Right atrium auricular region (tissue), 2 donors: ENCODE data around the gene PDE2A. TPM values are rescaled to one million over a fixed set of nuclear protein-coding genes. Genes with fewer than 3 reads are reported as not detected.

Experiments
- DNase-seq: peaks from one replicate; pipeline ENCODE4 v3.0.0-alpha.2; 2019; ENCODE audit warnings: low spot score
- H3K27ac ChIP-seq, 2 donors: fragments of 200-600 bp; sonication (generic); 1 replicate in 1 of 2; 2 replicates in 1 of 2; pipeline ENCODE4 v1.5.1; 2016 to 2019
- H3K27me3 ChIP-seq, 2 donors: fragments of 200-600 bp; sonication (generic); one replicate each; pipeline versions ENCODE4 v1.5.1 to v1.6.0; 2017 to 2019
- H3K36me3 ChIP-seq: fragments of 200-600 bp; sonication (generic); one replicate; pipeline ENCODE4 v1.5.1; 2016
- H3K4me1 ChIP-seq, 2 donors: fragments of 200-600 bp; sonication (generic); one replicate each; pipeline versions ENCODE4 v1.5.1 to v1.6.0; 2017 to 2019
- H3K4me3 ChIP-seq, 2 donors: fragments of 200-600 bp; sonication (generic); 1 replicate in 1 of 2; 2 replicates in 1 of 2; pipeline ENCODE4 v1.5.1; 2017 to 2019; ENCODE audit warnings: mild to moderate bottlenecking in 1 of 2, moderate library complexity in 1 of 2
- H3K9me3 ChIP-seq, 2 donors: fragments of 200-600 bp; sonication (generic); one replicate each; pipeline ENCODE4 v1.5.1; 2019
- total RNA-seq, 2 donors: library from RNA; depleted of rRNA; stranded (reverse); fragments of >200 nt; gene quantifications; one replicate each; pipeline ENCODE4 v1.1.0, GENCODE V29; 2016
- TF ChIP-seq, protein P1 (sequence below), 2 donors: fragments of 200-600 bp; sonication (generic); IDR thresholded peaks; one replicate each; pipeline ENCODE4 v1.5.1; 2019; ENCODE audit warnings: antibody characterized with exemption in 2 of 2

Gene PDE2A
- total RNA-seq, 2 donors from 2014 or later: 23.1 to 34.2 TPM

DNA sequence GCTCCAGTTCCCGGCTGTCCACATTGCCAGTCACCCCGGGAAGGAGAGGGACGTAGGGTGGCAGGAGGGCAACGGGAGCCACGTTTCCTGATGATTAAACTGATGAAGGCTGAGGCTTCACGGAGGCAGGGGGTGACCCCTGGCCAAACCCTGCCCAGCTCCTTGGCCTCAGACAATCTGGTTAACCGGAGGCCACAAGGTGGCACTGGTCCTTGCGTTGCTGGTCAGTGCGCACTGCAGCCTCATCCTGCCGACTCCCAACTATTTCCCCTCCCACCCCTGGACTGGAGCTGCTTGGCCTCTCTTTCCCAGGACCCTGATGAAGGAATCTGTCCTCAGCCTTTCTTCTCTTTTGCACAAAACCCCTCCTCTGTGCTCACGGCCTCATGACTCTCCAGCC, 75.3 kb downstream of the PDE2A start:
- Histone ChIP-seq H3K27me3 (no peaks in the 10 kb centered on the region), H3K4me3 (no peak overlapping the region), H3K9me3 (no peaks in the 10 kb centered on the region), H3K4me1 (peaks cover 0 to 7% of the 10 kb centered on the region in 2 donors), H3K27ac (no peak overlapping the region), H3K36me3 (no peaks in the 10 kb centered on the region)
- peak; percentile 71 for DNase-seq
- TF ChIP-seq, protein P1, sequence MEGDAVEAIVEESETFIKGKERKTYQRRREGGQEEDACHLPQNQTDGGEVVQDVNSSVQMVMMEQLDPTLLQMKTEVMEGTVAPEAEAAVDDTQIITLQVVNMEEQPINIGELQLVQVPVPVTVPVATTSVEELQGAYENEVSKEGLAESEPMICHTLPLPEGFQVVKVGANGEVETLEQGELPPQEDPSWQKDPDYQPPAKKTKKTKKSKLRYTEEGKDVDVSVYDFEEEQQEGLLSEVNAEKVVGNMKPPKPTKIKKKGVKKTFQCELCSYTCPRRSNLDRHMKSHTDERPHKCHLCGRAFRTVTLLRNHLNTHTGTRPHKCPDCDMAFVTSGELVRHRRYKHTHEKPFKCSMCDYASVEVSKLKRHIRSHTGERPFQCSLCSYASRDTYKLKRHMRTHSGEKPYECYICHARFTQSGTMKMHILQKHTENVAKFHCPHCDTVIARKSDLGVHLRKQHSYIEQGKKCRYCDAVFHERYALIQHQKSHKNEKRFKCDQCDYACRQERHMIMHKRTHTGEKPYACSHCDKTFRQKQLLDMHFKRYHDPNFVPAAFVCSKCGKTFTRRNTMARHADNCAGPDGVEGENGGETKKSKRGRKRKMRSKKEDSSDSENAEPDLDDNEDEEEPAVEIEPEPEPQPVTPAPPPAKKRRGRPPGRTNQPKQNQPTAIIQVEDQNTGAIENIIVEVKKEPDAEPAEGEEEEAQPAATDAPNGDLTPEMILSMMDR (IDR thresholded peaks at IDR 0.05): peak; percentile 31 to 77

DNA sequence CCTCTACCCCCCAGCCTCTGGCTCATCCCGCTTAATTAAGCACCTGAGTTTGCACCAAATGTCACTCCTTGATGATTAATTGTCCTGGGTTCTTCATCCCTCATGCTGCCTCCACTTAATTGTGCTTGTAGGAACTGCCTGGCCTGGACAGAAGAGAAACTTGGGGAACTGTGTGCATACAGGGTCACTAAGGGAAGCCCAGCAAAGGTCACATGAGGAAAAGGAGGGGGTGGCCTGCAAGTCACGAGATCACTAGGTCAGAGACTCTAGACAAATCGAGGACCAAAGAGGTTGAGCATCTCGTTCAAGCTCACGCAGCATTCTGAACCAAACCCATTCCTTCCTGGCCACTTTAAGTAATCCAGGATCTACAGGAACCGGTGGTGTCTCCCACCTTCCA, 75.8 kb downstream of the PDE2A start:
- TF ChIP-seq, protein P1 (IDR thresholded peaks at IDR 0.05): no peak
- Histone ChIP-seq H3K9me3 (no peaks in the 10 kb centered on the region), H3K27me3 (no peaks in the 10 kb centered on the region), H3K4me1 (peaks cover 0 to 7% of the 10 kb centered on the region in 2 donors), H3K4me3 (no peak overlapping the region), H3K36me3 (no peaks in the 10 kb centered on the region), H3K27ac (no peak overlapping the region)
- DNase-seq: no peak

DNA sequence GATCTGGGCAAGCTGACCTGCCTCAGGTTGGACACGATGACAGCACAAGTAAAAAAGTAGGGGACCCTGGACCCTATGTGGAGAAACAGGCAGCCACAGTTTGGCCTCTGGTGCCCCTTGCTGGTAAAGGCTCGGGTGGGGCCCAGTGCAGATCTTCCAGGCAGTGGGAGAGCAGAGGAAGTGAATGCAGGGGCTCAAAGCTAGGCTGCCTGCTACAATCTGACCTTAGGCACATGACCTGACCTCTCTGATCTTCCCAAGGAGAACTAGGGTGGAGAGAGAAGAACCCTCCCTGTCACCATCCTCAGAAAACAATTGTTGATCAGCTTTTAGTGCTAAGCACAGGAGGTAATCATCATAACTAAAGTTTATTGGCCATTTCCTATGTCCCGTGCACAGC, 76.5 kb downstream of the PDE2A start:
- no peak overlapping the region for H3K27ac ChIP-seq
- no peaks in the 10 kb centered on the region for H3K27me3 ChIP-seq
- peaks cover 0 to 7% of the 10 kb centered on the region in 2 donors for H3K4me1 ChIP-seq
- TF ChIP-seq, protein P1 (IDR thresholded peaks at IDR 0.05): no peak
- DNase-seq: no peak
- H3K36me3 ChIP-seq: no peaks in the 10 kb centered on the region
- no peaks in the 10 kb centered on the region for H3K9me3 ChIP-seq
- no peak overlapping the region for H3K4me3 ChIP-seq

DNA sequence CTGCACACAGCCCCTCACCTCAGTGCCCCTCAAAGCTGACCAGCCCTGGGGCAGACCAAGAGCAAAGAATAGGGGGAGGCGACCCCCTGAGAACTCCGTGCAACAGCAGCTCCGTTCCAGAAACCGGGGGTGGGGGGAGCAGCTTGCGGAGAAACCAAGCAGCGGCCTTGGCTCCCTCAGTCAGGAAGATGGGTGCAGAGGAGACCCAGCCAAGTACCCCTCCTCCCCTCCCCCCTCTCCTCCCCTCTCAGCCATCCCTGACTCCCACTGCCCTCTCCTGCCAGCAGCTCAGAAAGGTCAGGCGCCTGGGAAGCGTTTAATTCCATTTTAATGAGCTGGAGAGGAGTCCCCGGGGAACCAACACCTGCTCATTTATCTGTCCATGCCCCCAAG, 78.9 kb downstream of the PDE2A start:
- no peak overlapping the region for H3K27ac ChIP-seq
- H3K9me3 ChIP-seq: no peaks in the 10 kb centered on the region
- H3K4me3 ChIP-seq: no peak overlapping the region
- H3K36me3 ChIP-seq: no peaks in the 10 kb centered on the region
- TF ChIP-seq, protein P1 (IDR thresholded peaks at IDR 0.05): no peak
- no peaks in the 10 kb centered on the region for H3K27me3 ChIP-seq
- DNase-seq: no peak
- peaks cover 0 to 10% of the 10 kb centered on the region in 2 donors for H3K4me1 ChIP-seq

DNA sequence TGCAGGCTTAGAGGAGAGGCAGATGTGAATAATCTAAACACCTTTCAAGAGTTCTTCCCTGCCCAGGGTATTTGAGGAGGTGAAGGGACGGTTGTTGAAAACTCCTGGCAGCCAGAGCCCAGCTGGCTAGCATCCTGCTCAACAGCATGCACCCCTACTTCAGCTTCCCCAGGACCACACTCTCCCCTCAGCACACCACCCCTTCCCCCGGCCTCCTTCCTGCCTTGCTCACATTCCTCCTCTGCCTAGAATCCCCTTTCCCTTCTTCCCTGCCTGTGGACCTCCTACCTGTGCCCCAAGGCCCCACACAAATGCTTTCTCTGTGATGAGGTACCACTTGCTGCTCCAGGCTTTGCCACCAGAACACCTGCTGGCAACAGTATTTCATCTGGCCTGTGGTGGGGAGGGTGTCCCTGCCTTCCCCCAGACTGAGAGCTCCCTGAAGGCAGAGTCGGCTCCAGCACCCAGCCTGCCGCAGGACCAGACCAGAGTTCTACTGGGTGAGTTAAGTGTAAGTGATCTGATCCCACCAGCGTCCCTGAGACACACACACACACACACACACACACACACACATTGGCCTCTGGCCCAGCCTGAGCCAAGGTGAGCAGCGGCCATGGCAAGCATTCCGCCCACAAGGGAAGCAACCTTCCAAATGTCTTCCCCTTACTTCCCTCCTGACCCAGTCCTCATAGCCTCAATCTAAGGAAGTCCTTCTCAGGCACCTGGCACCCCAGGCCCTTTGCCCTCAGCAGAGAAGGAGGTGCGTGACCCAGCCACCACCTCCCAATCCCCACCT, 79.5 kb downstream of the PDE2A start:
- no peak overlapping the region for H3K27ac ChIP-seq
- no peaks in the 10 kb centered on the region for H3K27me3 ChIP-seq
- TF ChIP-seq, protein P1 (IDR thresholded peaks at IDR 0.05): no peak
- H3K4me1 ChIP-seq: peaks cover 0 to 16% of the 10 kb centered on the region in 2 donors
- no peaks in the 10 kb centered on the region for H3K36me3 ChIP-seq
- H3K9me3 ChIP-seq: no peaks in the 10 kb centered on the region
- no peak for DNase-seq
- no peak overlapping the region for H3K4me3 ChIP-seq
